Measurements from ENCODE around the gene MYPOP.
"Not testable (repeated sequence)": the region's sequence is repeated elsewhere in the genome, so short reads cannot be mapped to it uniquely, and the experiment has no call there.

Gene MYPOP

DNA sequence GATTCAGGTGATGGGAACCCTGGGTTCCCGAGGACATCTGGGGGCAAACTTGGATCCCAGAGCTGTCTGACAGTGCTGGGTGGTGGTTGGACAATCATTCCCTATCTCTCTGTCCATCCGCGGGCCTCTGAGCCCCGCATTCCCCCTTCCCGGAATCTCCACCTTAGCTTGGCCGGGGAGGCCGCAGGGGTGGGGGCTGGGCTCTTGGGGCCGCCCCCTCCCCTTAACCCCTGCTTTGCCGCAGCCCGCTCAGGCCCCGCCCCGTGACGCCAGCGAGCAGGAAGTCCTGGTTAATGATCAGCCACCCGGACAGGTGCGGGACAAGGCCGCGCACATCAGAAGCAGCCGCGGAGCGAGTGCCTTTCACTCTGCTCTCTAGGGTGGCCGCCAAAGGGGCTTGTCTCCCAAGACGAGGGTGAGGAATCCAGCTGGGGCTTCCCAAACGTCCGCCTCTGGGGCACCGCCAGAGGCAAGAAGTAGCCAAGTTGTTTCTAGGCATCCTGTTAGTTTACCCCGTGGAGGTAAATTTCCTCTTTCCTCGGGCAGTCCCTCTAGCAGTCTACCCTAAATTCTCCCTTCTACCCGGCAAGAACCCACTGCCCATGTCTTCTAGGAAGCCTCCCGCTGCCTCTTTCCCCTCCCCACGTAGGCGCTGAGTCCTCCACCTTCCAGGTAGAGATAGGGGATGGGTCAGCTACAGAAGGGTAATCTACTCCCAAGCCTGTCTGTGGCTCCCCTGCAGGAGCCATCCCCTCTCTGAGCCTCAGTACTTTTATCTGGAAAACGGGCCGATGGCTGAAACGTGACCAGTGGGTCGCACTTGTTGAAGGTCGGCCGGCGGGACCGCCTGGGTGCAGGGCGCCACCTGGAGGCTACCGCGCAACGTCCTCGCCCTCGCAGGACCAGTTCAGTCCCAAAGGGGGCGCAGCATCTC lies 19.5 kb downstream of the MYPOP start:
- DNase-seq: peak; percentile 75 to 82

DNA sequence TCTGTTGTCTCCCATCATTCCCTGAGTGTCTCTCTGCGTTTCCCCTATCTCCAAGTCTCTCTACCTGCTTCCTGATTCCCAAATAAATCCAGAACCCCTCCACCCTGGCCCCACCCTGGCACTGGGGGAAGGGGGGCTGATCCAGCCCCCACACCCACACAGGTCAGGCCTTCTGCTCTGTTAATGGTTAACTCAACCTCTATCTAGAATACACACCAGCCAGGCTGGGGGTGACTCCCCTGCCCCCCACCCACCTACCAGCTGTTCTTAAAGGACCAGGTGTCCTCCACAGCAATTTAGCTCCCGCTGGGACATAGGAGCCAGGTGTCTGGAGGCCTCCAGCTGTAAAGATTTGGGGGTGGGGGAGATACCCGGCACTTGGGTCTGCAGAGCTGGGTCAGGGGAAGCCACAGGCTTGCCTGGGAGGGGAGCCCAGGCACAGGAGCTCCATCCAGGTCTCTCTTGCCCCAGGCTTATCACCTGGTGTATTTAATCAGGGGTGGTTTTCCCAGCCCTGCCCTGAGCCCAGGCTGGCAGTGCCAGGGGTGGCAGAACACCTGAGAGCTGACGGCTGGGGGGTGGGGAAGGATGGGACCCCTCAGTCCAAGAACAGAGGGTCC lies 20.4 kb downstream of the MYPOP start:
- no peak for DNase-seq

DNA sequence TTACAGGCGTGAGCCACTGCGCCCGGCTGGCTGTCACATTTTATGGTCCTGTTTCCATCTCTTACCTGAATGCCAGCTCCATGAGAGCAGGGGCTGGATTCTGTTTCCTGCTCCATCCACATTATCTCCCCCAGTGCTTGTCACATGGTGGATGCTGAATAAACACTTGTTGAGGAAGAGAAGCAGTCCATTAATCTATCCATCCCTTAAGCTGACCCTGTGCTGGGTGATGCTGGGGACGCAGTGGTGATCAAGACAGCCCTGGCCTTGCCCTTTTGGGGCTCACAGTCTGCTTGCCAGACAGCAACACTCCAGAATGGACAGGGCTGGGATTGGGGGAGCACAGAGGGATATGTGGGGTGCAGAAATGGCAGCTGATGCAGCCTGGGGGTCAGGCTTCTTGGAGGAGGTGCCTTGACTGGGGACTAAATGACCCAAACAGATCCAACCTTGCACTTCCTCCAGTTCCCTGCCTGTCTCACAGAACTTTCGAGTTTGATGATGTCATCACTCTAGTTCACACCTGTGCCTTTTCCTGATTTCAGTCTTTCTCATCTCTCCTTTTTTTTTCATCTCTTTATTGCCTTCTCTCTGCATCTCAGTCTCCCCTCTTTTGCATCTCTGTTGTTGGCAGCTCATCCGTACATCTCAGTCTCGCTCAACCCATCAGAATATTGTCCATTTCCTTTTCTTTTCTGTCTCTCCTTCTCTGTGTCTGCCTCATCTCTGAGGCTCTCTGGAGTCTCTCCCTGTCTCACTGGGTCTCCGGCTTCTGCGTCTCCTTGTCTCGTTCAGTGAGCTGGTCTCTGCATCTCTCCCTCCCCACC lies 21.1 kb downstream of the MYPOP start:
- DNase-seq: no peak

DNA sequence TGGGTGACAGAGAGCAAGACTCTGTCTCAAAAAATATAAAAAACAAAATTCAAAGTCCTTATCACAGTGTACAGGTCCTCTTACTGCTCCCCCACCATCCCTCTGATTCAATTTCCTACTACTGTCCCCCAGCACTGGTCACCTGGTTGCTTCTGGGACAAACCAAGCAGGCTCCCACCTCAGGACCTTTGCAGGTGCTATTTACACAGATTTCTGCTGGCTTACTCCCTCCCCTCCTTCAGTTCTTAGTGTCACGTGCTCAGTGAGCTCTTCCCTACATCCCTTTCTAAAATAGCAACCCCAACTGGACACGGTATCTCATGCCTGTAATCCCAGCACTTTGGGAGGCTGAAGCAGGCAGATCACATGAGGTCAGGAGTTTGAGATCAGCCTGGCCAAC lies 22.4 kb downstream of the MYPOP start:
- DNase-seq: no peak

DNA sequence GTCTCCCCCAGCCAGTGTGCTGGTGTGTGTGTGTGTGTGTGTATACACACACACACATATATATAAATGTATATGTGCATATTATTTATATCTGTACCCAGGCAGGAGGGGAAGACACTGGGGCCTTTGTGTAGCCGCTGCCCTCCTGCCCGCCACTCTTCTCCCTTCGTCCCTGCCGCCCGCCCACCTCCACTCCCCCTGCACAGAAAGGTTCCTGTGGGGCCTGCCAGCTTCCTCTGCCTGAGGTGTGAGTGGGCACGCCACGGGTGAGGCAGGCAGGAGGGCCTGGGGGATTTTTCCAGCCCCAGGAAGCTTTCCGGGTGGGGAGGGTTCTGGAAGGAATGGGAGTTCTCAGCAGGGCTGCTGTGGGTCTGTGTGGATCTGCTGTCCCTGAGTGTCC lies 23.4 kb downstream of the MYPOP start:
- no peak for DNase-seq

DNA sequence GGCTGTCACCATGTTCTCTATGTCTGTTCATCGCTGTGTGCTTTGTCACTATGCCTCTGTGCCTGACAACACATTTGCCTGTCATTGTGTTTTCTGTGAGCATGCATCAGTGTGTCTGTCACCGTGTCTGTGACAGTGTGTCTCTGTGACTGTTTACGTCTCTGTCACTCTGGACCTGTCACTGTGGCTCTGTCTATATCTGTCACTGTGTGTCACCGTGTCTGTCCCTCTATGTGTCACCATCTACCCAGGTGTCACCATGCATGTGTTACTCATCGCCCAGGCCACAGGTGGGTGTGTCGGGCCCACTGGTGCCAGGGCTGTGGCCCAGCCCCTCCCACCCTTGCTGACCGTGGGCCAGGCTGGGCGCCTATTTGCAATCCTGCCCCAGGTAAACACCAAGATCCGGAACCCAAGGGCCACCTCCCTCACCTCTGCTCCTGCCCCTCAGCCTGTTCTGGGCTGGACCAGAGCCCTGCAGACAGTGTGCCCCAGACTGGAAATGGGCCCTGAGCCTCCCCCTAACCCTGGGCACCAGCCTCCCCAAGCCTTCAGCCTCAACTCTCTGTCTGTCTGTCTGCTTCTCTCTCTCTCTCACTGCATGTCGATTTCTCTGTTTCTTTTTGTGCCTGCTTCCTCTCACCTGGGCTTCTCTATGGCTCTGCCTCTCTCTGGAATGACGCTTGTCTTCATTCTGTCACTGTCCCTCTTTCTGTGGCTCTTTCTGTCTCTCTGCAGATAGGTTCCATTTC lies 24.2 kb downstream of the MYPOP start:
- DNase-seq: no peak

DNA sequence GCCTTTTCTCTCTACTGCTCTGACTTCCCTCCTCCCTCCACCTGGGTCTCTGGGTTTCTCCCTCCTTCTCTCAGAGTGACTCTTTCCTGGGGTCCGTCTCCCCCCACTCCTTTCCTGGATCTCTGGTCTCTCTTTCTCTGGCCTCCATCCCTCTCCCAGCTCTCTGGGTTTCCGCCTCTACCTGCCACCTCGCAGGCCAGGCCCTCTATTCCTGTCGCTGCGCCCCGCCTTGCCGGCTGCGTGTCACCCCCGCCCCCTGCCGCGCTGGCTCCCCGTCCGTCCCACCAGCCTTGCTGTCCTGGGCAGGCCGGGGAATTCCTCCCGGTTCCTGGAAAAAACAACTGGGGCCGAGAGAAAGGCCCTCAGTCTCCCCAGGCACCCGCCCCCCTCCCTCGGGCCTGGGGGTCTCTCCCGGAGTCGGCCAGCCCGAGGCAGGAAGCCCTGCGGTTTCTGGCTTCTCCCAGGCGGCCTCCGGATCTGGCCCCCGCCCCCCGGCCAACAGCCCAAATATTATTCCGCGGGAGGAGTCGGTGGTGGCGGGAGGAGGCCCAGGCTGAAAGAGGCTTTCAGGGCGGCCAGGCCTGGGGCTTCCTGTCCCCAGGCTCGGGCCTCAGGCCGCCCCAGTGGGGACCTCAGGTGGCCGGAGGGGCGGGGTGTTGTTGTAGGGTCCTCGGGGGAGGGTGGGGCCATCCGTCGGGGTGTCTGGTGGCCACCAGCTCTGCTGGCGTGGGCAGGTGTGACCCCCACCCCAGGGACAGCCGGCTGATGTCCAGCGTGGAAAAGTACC lies 25.8 kb downstream of the MYPOP start:
- peak; percentile 24 to 45 for DNase-seq

DNA sequence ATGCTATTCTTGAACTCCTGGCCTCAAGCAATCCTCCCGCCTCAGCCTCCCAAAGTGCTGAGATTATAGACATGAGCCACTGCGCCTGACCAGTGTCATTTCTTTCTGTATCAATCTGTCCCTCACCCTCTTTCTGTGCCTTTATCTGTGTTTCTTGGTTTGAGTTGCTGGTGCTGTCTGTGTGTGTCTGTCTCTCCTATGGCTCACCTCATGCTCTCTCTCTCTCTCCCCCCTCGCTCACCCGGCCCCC lies 26.3 kb downstream of the MYPOP start:
- DNase-seq: no peak

DNA sequence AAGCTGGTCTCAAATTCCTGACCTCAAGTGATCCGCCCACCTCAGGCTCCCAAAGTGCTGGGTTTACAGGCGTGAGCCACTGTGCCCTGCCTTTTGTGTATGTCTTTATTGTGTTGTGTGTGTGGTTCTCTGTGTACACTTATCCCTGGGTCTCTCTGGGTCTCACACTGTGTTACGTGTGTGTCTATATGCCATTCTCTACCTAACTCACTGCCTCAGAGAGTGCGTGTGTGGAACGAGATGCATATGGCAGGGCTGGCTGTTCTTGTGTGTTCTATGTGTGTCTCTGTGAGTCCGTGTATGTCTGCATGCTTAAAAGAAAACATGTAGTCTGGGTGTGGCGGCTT lies 27.8 kb downstream of the MYPOP start:
- DNase-seq: no peak

DNA sequence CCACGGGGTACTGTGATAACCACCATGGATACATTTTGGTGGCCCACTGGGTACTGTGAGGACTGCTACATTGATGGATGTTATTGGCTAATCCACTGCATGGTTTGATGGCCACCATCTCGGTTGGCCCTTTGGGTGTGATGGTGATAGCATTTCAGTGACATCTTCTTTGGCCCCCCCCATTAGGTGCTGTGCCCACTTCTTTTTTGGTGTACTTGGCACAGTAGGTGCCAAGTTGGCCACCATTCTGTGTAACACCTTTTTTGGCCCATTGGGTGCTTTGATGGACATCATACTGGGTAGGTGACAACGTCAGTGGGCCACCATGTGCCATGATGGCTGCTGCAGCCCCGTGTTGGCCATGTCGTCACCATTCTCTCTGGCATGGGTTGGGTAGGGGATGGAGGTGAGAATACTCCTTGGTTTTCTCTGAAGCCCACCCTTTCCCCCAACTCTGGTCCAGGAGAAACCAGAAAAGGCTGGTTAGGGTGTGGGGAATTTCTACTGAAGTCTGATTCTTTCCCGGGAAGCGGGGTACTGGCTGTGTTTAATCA lies 29.1 kb downstream of the MYPOP start:
- DNase-seq: no peak

DNA sequence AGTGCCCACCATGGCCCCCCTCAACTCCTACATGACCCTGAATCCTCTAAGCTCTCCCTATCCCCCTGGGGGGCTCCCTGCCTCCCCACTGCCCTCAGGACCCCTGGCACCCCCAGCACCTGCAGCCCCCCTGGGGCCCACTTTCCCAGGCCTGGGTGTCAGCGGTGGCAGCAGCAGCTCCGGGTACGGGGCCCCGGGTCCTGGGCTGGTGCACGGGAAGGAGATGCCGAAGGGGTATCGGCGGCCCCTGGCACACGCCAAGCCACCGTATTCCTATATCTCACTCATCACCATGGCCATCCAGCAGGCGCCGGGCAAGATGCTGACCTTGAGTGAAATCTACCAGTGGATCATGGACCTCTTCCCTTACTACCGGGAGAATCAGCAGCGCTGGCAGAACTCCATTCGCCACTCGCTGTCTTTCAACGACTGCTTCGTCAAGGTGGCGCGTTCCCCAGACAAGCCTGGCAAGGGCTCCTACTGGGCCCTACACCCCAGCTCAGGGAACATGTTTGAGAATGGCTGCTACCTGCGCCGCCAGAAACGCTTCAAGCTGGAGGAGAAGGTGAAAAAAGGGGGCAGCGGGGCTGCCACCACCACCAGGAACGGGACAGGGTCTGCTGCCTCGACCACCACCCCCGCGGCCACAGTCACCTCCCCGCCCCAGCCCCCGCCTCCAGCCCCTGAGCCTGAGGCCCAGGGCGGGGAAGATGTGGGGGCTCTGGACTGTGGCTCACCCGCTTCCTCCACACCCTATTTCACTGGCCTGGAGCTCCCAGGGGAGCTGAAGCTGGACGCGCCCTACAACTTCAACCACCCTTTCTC lies 30.1 kb downstream of the MYPOP start:
- no peak for DNase-seq

DNA sequence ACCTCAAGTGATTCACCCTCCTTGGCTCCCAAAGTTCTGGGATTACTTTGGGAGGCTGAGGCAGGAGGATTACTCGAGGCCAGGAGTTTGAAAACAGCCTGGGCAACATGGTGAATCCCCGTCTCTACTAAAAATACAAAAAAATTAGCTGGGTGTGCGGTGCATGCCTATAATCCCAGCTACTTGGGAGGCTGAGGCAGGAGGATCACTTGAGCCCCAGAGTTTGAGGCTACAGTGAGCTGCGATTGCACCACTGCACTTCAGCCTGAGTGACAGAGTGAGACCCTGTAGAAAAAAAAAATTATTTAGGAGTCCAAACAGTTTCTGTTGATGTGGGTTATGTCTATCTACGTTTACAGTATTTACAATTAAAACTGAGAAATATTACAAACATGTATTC lies 31.6 kb downstream of the MYPOP start:
- no peak for DNase-seq

DNA sequence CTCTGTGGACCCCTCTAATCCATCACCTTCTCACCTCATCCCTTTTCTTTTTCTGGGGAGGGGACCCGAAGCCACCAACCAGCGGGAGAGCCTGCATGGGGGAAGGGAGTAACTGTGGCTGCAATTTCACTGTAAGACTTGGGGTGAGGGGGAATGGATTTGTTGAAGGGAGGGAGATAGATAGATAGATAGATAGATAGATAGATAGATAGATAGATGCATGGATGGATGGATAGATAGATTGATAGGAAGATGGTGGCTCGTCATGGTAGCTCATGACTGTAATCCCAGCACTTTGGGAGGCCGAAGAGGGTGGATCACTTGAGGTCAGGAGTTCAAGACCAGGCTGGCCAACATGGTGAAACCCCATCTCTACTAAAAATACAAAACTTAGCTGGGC lies 35.2 kb downstream of the MYPOP start:
- not testable (repeated sequence) for DNase-seq

DNA sequence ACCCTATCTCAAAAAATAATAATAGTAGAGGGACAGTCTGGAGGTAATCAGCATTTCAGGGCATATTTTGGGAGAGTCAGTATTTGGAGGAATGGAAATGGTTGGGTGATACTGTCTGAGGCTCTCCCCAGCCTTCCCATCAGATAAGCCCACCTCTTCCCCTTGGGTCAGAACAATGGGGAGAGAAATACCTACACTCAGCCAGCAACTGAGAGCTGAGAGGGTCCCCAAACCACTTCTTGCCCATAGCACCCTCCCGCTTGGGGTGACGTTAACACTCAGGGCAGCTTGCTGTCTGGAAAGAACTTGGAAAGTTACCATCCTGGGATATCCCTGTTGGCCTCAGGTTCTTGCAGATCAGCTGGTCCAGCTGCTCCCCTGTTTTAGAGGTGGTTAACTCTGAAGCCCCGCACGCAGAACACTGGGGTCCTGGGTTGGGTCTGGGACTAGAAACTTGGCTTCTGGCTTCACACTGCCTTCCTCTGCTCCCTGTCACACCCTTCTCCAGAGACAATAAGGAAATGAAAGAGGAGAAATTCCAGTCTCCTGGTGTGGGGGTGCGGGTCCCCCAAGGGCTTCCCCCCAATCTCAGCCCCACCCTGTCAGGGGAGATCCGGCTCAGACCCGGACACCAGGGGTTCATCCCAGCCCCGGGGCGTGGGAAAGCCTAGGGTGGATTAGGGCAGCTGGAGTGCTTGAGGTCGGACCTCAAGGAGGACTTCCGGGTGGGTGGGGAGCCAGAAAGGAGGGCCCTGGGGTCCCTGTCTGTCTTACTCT lies 35.8 kb downstream of the MYPOP start:
- no peak for DNase-seq

DNA sequence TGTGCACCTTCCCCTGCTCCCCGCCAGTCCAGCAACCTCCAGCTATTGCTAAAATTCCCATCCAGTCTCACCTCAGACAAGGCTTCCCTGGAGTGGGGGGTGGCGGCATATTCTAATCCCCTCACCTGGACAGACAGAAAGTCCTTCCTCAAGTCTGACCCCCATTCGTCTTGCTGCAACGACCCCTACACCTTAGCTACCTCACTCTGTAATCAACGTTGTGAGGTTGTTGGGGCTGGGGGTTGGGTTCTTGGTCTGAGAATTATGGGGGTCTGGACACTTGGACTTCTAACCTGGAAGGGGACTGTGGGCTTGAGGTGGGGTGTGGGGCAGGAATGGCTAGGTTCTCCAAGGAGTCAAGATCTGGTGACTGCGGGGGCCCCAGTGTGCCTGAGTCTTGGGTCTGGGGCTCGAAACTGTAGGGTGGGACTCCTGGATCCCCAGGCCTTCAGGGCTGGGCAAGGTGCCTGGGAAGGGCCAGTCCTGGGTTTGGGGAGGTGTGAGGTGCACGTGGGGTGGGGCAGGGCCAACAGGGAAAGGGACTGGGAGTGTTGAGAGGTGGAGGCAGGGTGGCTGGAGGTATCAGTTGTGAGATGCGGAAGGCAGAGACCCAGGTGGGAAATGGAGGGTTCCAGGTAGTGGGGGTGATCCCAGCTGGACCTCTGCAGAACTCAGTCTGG lies 37.0 kb downstream of the MYPOP start:
- DNase-seq: no peak

DNA sequence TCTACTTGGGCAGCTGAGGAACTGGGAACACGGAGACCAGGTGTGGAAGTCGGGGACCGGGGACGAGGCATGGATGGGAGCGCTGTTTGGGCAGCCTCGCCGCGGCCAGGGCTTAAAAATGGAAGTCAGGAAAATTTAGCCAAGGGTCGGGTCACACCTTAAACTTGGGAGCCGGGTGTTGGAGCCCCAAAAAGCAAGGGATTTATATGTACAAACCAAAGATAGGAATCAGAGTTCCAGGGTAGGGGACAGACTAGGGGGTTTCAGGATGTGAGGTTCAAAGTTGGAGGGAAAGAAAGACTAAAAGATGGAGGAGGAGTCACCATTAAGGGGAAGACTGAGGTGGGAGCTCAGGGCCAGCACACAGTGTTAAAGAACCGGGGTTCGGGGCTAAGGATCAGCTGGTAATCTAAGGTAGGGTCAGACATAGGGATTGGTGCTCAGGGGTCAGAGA lies 37.8 kb downstream of the MYPOP start:
- DNase-seq: no peak

DNA sequence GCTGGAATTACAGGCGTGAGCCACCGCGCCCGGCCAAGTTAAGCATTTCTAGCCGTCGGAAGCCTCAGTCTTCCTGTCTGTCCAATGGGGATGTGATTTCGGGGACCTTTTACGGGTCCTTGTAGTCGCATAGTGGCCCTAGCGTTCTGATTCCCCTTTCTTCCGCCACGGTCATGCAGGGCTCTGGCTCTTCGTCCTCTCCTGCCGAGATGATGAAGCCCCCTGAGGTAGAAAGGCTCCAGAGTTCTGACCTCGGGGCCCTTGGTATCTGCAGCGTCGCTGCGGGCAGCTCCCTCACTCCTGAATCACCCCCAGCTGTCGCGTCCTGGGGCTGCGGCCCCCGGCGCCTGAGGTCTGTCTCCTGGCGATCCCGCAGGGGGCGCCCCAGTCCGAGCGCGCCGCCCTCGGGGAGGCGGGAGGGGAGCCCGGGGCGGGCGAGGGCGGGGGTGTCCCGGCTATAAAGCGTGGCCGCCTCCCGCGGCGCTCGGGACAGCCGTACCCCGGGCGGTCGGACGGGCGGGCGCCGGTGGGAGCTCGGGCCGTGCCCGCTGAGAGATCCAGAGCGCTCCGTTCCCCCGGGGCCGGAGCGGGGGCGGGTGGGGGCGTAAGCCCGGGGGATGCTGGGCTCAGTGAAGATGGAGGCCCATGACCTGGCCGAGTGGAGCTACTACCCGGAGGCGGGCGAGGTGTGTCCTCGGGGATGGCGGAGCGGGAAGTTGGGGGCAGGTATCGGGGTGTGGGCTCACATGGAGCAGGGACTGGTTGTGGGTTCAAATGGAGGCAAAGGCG lies 38.4 kb downstream of the MYPOP start, which contains the start of gene FOXA3:
FOXA3 (plus strand) TSS at position 487 of the 789 bp plus-strand sequence; CDS start at position 618, 131 bp downstream.
- DNase-seq: peak; percentile 31 to 52

DNA sequence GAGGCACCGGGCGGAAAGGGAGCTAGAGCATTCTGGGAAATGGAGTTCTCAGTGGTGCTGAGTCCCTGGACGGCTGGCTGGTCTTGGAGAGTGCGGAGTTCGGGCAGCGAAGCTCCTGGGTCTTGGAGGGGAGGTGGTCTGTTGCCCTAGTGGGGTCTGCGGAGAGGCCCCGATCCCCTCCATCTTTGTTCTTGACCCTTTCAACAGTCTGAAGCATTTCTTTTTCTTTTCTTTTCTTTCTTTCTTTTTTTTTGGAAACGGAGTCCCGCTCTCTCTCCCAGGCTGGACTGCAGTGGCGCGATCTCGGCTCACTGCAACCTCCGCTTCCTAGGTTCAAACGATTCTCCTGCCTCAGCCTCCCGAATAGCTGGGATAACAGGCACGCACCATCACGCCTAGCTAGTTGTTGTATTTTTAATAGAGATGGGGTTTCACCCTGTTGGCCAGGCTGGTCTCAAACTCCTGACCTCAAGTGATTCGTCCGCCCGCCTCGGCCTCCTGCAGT lies 39.0 kb downstream of the MYPOP start:
- no peak for DNase-seq

Data from Kasumi-1 (cell line).